Common myeloid progenitor, CD34-positive (primary cell): ENCODE measurements around the gene PCYOX1L.

Experiments used
- CTCF ChIA-PET: fragments of 350-600 bp; sonication (Branson Sonifier 250); formaldehyde crosslinking; loops from one replicate; lab custom pipeline; 2021; ENCODE audit warnings: antibody characterized with exemption; lab: Charles Lee
- POLR2A ChIA-PET: fragments of 350-600 bp; sonication (Branson Sonifier 250); formaldehyde crosslinking; loops from one replicate; lab custom pipeline; 2021; ENCODE audit warnings: antibody characterized with exemption; lab: Charles Lee
- DNase-seq, 3 donors: peaks; one replicate each; pipeline versions ENCODE4 v3.0.0 to v3.0.0-alpha.2; 2013
- H3K27ac ChIP-seq, 2 experiments: 1 replicate in 1 of 2; 2 replicates in 1 of 2; pipeline ENCODE4 v1.7.0; 2013; ENCODE audit warnings: inconsistent platforms in 2 of 2, low read length in 2 of 2, mild to moderate bottlenecking in 2 of 2, low read depth in 1 of 2, moderate library complexity in 1 of 2; ENCODE audit not compliant: severe bottlenecking in 2 of 2, insufficient read depth in 1 of 2, poor library complexity in 1 of 2
- H3K27me3 ChIP-seq, 5 experiments: replicated peaks in 2 of 5; 1 replicate in 3 of 5; 2 replicates in 2 of 5; pipeline versions ENCODE4 v1.6.1 to v1.7.0; 2013; ENCODE audit warnings: low read length in 4 of 5, mild to moderate bottlenecking in 2 of 5, moderate library complexity in 2 of 5, inconsistent platforms in 1 of 5; ENCODE audit not compliant: insufficient read depth in 5 of 5, control insufficient read depth in 4 of 5
- H3K36me3 ChIP-seq, 4 experiments: 1 replicate in 2 of 4; 2 replicates in 2 of 4; pipeline versions ENCODE4 v1.6.1 to v1.7.0; 2013; ENCODE audit warnings: low read length in 3 of 4, control low read depth in 1 of 4, mild to moderate bottlenecking in 1 of 4; ENCODE audit not compliant: control insufficient read depth in 4 of 4, insufficient read depth in 4 of 4
- H3K4me1 ChIP-seq, 4 experiments: 1 replicate in 3 of 4; 2 replicates in 1 of 4; pipeline versions ENCODE4 v1.6.1 to v1.7.1; 2013; ENCODE audit warnings: low read length in 3 of 4, mild to moderate bottlenecking in 3 of 4, control low read depth in 1 of 4, inconsistent platforms in 1 of 4, moderate library complexity in 1 of 4; ENCODE audit not compliant: control insufficient read depth in 4 of 4, insufficient read depth in 4 of 4; ENCODE audit errors: control extremely low read depth in 1 of 4
- H3K4me3 ChIP-seq, 7 experiments: 1 replicate in 4 of 7; 2 replicates in 3 of 7; pipeline versions ENCODE4 v1.5.1 to v1.7.0; 2013; ENCODE audit warnings: mild to moderate bottlenecking in 7 of 7, low read length in 6 of 7, moderate library complexity in 6 of 7, inconsistent platforms in 2 of 7, low read depth in 2 of 7, control low read depth in 1 of 7; ENCODE audit not compliant: insufficient read depth in 4 of 7, control insufficient read depth in 1 of 7; ENCODE audit errors: extremely low read depth in 1 of 7
- H3K9me3 ChIP-seq, 5 experiments: 1 replicate in 4 of 5; 2 replicates in 1 of 5; pipeline versions ENCODE4 v1.6.1 to v1.7.1; 2013; ENCODE audit warnings: low read length in 4 of 5, mild to moderate bottlenecking in 2 of 5, inconsistent platforms in 1 of 5, low read depth in 1 of 5, moderate library complexity in 1 of 5; ENCODE audit not compliant: control insufficient read depth in 4 of 5, insufficient read depth in 2 of 5; ENCODE audit errors: control extremely low read depth in 1 of 5
- WGBS: methylation state at CpG from one replicate; pipeline ENCODE4 v1.1.5; 2013; ENCODE audit not compliant: insufficient coverage; 5-methylcytosine and 5-hydroxymethylcytosine counted together

The PCYOX1L gene

DNA sequence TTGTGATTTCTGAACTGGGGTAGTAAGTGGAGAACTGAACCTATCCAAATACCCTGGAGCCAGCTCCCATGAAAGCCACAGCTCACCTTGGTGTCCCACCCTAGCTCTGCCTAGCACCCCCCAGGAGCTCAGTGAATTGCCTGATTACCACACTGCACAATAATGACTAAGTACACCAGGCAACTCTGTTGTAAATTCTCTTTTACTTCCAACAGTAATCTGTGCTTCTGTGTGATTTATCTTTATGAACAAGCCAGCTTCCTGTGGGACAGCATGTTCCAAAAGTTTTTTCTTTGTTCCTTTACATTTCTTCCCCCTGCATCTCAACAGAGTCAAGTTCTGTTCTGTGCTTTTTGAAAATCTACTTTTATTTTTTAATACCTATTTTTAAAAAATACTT is 34.6 kb upstream of the PCYOX1L start:
- peaks cover 0 to 13% (median 6%) of the 10 kb centered on the region in 4 experiments for H3K4me1 ChIP-seq
- ChIA-PET POLR2A (no interaction called here), CTCF (interaction anchor here (0.8 to 2.7 kb wide), 8 partner anchors 20 to 241 kb away, joined by 3 to 8 read pairs (median 4); partner anchors contain the start of gene PCYOX1L)
- no peaks in the 10 kb centered on the region for H3K36me3 ChIP-seq
- no peaks in the 10 kb centered on the region for H3K27me3 ChIP-seq
- H3K4me3 ChIP-seq: no peak overlapping the region
- no peak overlapping the region for H3K27ac ChIP-seq
- H3K9me3 ChIP-seq: peaks cover 0 to 2% (median 0%) of the 10 kb centered on the region in 5 experiments
- no peak for DNase-seq

DNA sequence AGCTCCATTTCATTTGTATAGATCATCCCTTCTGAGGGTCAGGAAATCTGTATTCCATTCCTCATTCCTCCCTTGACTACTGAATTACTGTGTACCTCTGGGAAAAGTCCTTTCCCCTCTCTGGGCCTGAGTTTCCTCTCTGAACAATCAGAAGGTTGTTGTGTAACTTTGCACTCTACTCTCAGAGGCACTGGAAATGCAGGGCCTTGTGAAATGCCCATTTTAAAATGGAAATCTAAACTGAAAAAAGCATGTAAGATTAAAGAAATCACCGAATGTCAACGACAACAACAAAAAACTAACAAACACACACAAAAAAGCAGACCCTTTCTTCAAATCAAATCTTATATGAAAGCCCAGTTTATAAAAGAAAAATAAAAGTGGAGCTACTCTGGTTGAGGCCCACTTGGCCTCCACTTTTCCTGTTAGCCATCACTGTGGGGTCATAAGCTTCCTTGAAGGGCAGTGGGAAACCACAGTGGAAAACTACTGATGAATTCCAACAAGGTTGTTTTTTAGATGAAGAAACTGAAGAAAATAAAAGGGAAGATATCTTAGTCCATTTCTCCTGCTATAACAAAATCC is 34.1 kb upstream of the PCYOX1L start:
- Histone ChIP-seq H3K4me1 (peaks cover 0 to 13% (median 6%) of the 10 kb centered on the region in 4 experiments), H3K27ac (no peak overlapping the region), H3K4me3 (no peak overlapping the region), H3K27me3 (no peaks in the 10 kb centered on the region), H3K9me3 (peaks cover 0 to 2% (median 0%) of the 10 kb centered on the region in 5 experiments), H3K36me3 (no peaks in the 10 kb centered on the region)
- DNase-seq: no peak
- CTCF ChIA-PET: interaction anchor here (0.8 to 2.7 kb wide), 7 partner anchors 34 to 241 kb away, joined by 3 to 8 read pairs (median 4); partner anchors contain the start of gene PCYOX1L
- POLR2A ChIA-PET: no interaction called here
- WGBS: no CpG with 5 or more reads among the region's 2 CpGs

DNA sequence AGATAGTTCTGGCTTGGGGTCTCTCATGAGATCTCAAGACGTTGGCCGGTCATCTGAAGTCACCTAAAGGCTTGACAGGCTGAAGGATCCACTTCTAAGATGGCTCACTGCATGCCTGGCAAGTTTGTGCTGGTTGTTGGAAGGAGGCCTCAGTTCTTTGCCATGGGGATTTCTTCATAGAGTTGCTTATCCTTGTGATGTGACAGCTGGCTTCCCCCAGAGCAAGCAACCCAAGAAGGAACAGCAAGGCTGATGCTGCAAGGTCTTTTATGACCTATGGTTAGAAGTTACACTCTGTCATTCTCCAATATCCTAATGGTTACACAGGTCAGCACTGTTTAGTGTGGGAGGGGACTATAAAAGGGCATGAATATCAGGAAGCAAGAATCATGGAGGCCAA is 33.2 kb upstream of the PCYOX1L start:
- Histone ChIP-seq H3K36me3 (no peaks in the 10 kb centered on the region), H3K4me1 (peaks cover 0 to 13% (median 6%) of the 10 kb centered on the region in 4 experiments), H3K27me3 (no peaks in the 10 kb centered on the region), H3K4me3 (no peak overlapping the region), H3K27ac (no peak overlapping the region), H3K9me3 (peaks cover 0 to 2% (median 0%) of the 10 kb centered on the region in 5 experiments)
- 89% methylated on average over 2 of the region's 2 CpGs for WGBS
- no peak for DNase-seq
- ChIA-PET POLR2A (no interaction called here), CTCF (interaction anchor here (1.5 to 2.7 kb wide), 6 partner anchors 8 to 51 kb away, joined by 3 to 8 read pairs (median 4); partner anchors contain the start of gene GRPEL2)

DNA sequence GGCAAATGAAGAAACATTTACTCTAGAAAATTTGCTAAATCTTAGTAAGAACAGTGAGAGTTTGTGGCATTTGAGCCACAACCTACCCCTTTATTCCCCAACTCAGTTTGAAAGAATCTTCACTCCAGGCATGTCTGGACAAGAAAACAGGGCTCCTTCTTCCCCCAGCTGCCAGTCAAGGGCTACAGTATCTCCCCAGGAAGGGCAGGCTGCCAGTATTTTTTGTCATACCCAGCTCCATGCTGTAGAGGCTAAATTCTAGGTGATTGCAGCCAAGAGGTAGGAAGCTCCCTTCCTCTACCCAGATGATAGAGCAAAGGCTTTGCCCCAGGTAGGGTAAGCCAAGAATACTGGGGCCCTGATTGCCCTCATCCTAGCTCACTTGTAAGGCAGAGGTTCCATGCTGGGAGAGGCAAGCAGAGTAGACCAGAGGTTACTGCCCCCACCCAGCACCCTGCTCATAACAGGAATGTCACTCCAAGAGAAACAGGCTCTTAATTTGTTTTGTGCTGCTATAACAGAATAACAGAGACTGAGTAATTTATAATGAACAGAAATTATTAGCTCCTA is 32.6 kb upstream of the PCYOX1L start:
- peaks cover 0 to 2% (median 0%) of the 10 kb centered on the region in 5 experiments for H3K9me3 ChIP-seq
- no peak overlapping the region for H3K27ac ChIP-seq
- ChIA-PET CTCF (interaction anchor here (0.9 to 1.8 kb wide), 5 partner anchors 9 to 110 kb away, joined by 3 to 5 read pairs (median 4); partner anchors contain the start of gene GRPEL2), POLR2A (no interaction called here)
- no peak overlapping the region for H3K4me3 ChIP-seq
- no peak for DNase-seq
- peaks cover 0 to 13% (median 6%) of the 10 kb centered on the region in 4 experiments for H3K4me1 ChIP-seq
- H3K27me3 ChIP-seq: no peaks in the 10 kb centered on the region
- H3K36me3 ChIP-seq: no peaks in the 10 kb centered on the region

DNA sequence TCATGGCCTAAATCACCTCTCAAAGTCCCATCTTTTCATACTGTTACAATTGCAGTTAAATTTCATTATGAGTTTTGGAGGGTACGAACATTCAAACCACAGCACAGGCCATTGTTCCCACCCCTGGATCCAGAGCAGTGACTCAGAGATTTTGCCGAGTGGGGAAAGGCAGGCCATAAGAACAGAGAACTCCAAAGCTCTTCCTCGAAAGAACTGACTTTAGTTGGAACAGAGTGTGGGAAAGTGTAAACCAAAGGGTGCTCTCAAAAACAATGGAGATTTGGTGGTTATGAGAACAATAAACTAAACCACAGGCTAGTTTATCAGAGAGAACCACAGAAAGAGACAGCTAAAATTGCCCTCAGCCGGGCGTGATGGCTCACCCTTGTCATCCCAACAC is 32.0 kb upstream of the PCYOX1L start:
- no peaks in the 10 kb centered on the region for H3K27me3 ChIP-seq
- WGBS: 95% methylated on average over 4 of the region's 5 CpGs
- no peak for DNase-seq
- CTCF ChIA-PET: interaction anchor here (0.9 to 1.8 kb wide), 5 partner anchors 9 to 109 kb away, joined by 3 to 5 read pairs (median 4); partner anchors contain the start of gene GRPEL2
- no peaks in the 10 kb centered on the region for H3K36me3 ChIP-seq
- H3K4me3 ChIP-seq: no peak overlapping the region
- H3K9me3 ChIP-seq: peaks cover 0 to 2% (median 0%) of the 10 kb centered on the region in 5 experiments
- peaks cover 0 to 8% (median 3%) of the 10 kb centered on the region in 4 experiments for H3K4me1 ChIP-seq
- no peak overlapping the region for H3K27ac ChIP-seq
- POLR2A ChIA-PET: no interaction called here

DNA sequence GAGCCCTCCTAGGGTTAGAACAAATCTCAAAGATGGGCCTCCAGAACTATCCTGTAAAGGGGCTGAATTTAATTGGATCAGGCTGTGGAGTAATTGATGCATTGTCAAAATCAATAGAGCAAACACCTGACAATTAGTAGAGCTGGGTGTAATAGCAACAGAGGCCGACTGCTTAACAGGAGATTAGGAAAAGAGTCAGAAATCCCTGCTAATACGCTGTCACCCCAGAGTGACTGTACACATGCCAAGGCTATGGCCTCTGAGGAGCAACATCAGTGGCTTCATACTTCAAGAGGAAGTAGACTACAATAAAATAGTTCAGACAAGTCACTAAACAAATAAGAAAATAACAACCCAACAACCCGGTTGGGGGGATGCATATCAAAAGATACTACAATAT is 31.2 kb upstream of the PCYOX1L start:
- no peak for DNase-seq
- no peaks in the 10 kb centered on the region for H3K36me3 ChIP-seq
- POLR2A ChIA-PET: interaction anchor here (0.6 kb wide), 1 partner anchor 281 kb away, joined by 9 read pairs; no protein-coding TSS in a partner anchor
- CTCF ChIA-PET: interaction anchor here (1.2 to 1.8 kb wide), 3 partner anchors 10 to 48 kb away, joined by 4 read pairs; no protein-coding TSS in a partner anchor
- H3K27me3 ChIP-seq: no peaks in the 10 kb centered on the region
- H3K27ac ChIP-seq: no peak overlapping the region
- H3K4me1 ChIP-seq: peaks cover 0 to 2% (median 0%) of the 10 kb centered on the region in 4 experiments
- H3K9me3 ChIP-seq: peaks cover 0 to 2% (median 0%) of the 10 kb centered on the region in 5 experiments
- no peak overlapping the region for H3K4me3 ChIP-seq
- 100% methylated on average over 2 of the region's 3 CpGs for WGBS

DNA sequence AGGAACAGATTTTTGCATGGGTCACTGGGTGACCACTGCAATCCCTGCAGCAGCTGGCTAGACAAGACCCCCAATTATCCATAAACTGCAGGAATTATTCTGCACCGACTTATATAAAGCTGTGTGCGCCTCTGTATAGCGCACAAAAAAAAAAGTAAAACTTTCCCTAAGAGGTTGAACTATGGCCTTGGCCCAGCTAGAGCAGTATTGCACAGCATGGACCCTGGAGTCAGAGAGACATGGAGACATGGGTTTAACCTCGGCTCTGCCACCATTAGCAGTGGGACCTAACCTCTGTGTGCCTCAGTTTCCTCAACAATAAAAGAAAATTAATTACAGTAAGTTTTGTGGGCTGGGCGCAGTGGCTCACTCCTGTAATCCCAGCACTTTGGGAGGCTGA is 29.7 kb upstream of the PCYOX1L start:
- POLR2A ChIA-PET: no interaction called here
- Histone ChIP-seq H3K4me1 (peaks cover 0 to under 1% (median 0%) of the 10 kb centered on the region in 4 experiments), H3K4me3 (no peak overlapping the region), H3K9me3 (peaks cover 0 to 2% (median 0%) of the 10 kb centered on the region in 5 experiments), H3K27me3 (no peaks in the 10 kb centered on the region), H3K27ac (no peak overlapping the region), H3K36me3 (no peaks in the 10 kb centered on the region)
- DNase-seq: no peak
- WGBS: 95% methylated on average over 4 of the region's 5 CpGs
- CTCF ChIA-PET: interaction anchor here (1.6 kb wide), 2 partner anchors 10 to 47 kb away, joined by 3 to 4 read pairs; no protein-coding TSS in a partner anchor
